ENCODE data around the gene DGCR6.

- TF ChIP-seq CTCF (IDR thresholded peaks at IDR 0.05) (no peak), POLR2A (IDR thresholded peaks at IDR 0.05) (no peak)
Measured at GRCh38 chr22:18925368-18926064, 19.4 kb downstream of the DGCR6 start.

Measured in Peyer's patch (tissue), 4 donors.